ENCODE data around the gene KBTBD2.
A peak's percentile ranks its signal among the peaks of the same experiment; 100 is the strongest.

KBTBD2 gene

DNA sequence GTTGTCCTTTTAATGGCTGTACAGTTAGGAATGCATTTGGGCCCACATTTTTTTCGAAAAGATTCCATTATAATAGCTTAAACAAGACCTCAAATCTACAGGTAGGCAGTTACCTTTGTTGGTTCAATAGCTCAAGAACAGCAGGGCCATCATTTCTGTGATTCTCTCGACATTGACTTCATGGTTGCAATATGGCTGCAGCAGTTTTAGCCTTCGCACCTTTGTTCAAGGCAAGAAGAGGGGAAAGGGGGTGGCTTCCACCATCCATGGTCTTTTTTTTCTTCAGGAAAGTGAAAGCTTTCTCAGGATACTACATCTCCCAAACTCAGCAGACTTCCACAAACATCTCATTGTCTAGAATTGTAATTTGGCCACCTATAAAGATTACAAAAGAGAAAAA is 2.2 kb upstream of the KBTBD2 start:
- Histone ChIP-seq H2AFZ (ENCODE audit: insufficient read depth, low read length, poor library complexity) (no peak overlapping the region), H2BK120ac (ENCODE audit: insufficient read depth, low read length, poor library complexity) (no peak overlapping the region), H3K9ac (ENCODE audit: low read length) (no peak overlapping the region), H3K4ac (ENCODE audit: low read depth, low read length) (no peak overlapping the region), H3K79me2 (ENCODE audit: control insufficient read depth, insufficient read depth, low read length, poor library complexity) (peaks cover 12% of the 10 kb centered on the region), H3K36me3 (ENCODE audit: control insufficient read depth in 1 of 2, insufficient read depth in 2 of 2, low read length in 2 of 2) (no peaks in the 10 kb centered on the region), H3K4me3 (ENCODE audit: low read depth, low read length) (no peak overlapping the region), H3K9me3 (ENCODE audit: insufficient read depth, low read depth, low read length) (no peaks in the 10 kb centered on the region), H3K18ac (ENCODE audit: low read length) (no peak overlapping the region), H3K4me2 (ENCODE audit: low read length) (no peak overlapping the region), H2AK5ac (ENCODE audit: low read length) (no peak overlapping the region), H3K4me1 (ENCODE audit: control insufficient read depth in 1 of 2, insufficient read depth in 2 of 2, low read length in 2 of 2) (peaks cover 3% of the 10 kb centered on the region in 2 experiments), H3K27ac (ENCODE audit: low read depth, low read length) (no peak overlapping the region), H3K23ac (ENCODE audit: low read length) (no peak overlapping the region), H4K8ac (ENCODE audit: low read depth, low read length) (no peak overlapping the region), H4K12ac (ENCODE audit: low read depth, low read length) (no peak overlapping the region), H3K14ac (ENCODE audit: low read length) (no peak overlapping the region), H2BK5ac (ENCODE audit: low read depth, low read length, poor library complexity) (no peak overlapping the region), H2BK12ac (ENCODE audit: low read length) (no peak overlapping the region), H3K79me1 (ENCODE audit: low read length) (peaks cover 15% of the 10 kb centered on the region), H4K91ac (ENCODE audit: low read depth, low read length) (no peak overlapping the region), H3K27me3 (ENCODE audit: insufficient read depth, low read length) (no peaks in the 10 kb centered on the region)
- DNase-seq: no peak
- no CpG with 5 or more reads among the region's 3 CpGs for WGBS (ENCODE audit: extremely low coverage, insufficient coverage, insufficient read length)

DNA sequence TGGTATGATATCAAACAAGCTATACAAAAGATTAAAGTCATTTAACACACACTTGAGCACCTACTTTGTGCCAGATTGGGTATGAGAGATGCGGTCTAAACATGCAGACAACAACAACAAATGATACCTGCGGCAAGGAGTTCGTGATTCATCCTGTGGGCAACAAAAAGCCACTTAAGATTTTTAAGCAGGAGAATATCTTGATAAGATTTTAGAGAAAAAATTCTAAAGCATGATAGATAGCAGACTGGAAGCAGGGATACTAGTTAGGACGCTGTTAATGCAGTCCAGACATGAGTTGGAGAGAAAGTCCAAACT is 1.6 kb upstream of the KBTBD2 start:
- H3K9me3 ChIP-seq (ENCODE audit: insufficient read depth, low read depth, low read length): no peaks in the 10 kb centered on the region
- H3K79me1 ChIP-seq (ENCODE audit: low read length): peaks cover 15% of the 10 kb centered on the region
- no peak overlapping the region for H4K8ac ChIP-seq (ENCODE audit: low read depth, low read length)
- H3K4me2 ChIP-seq (ENCODE audit: low read length): no peak overlapping the region
- DNase-seq: peak; percentile 19 to 54
- H3K23ac ChIP-seq (ENCODE audit: low read length): no peak overlapping the region
- H2BK5ac ChIP-seq (ENCODE audit: low read depth, low read length, poor library complexity): no peak overlapping the region
- H3K27me3 ChIP-seq (ENCODE audit: insufficient read depth, low read length): no peaks in the 10 kb centered on the region
- no peak overlapping the region for H3K27ac ChIP-seq (ENCODE audit: low read depth, low read length)
- no peak overlapping the region for H3K4ac ChIP-seq (ENCODE audit: low read depth, low read length)
- no peak overlapping the region for H3K9ac ChIP-seq (ENCODE audit: low read length)
- no peak overlapping the region for H4K12ac ChIP-seq (ENCODE audit: low read depth, low read length)
- H3K4me1 ChIP-seq (ENCODE audit: control insufficient read depth in 1 of 2, insufficient read depth in 2 of 2, low read length in 2 of 2): peaks cover 3% of the 10 kb centered on the region in 2 experiments
- no peak overlapping the region for H3K14ac ChIP-seq (ENCODE audit: low read length)
- no peak overlapping the region for H3K4me3 ChIP-seq (ENCODE audit: low read depth, low read length)
- H2AFZ ChIP-seq (ENCODE audit: insufficient read depth, low read length, poor library complexity): no peak overlapping the region
- H3K36me3 ChIP-seq (ENCODE audit: control insufficient read depth in 1 of 2, insufficient read depth in 2 of 2, low read length in 2 of 2): no peaks in the 10 kb centered on the region
- WGBS (ENCODE audit: extremely low coverage, insufficient coverage, insufficient read length): no CpG with 5 or more reads among the region's 4 CpGs
- H4K91ac ChIP-seq (ENCODE audit: low read depth, low read length): no peak overlapping the region
- no peak overlapping the region for H2BK12ac ChIP-seq (ENCODE audit: low read length)
- peaks cover 12% of the 10 kb centered on the region for H3K79me2 ChIP-seq (ENCODE audit: control insufficient read depth, insufficient read depth, low read length, poor library complexity)
- no peak overlapping the region for H2AK5ac ChIP-seq (ENCODE audit: low read length)
- H2BK120ac ChIP-seq (ENCODE audit: insufficient read depth, low read length, poor library complexity): no peak overlapping the region
- H3K18ac ChIP-seq (ENCODE audit: low read length): no peak overlapping the region

DNA sequence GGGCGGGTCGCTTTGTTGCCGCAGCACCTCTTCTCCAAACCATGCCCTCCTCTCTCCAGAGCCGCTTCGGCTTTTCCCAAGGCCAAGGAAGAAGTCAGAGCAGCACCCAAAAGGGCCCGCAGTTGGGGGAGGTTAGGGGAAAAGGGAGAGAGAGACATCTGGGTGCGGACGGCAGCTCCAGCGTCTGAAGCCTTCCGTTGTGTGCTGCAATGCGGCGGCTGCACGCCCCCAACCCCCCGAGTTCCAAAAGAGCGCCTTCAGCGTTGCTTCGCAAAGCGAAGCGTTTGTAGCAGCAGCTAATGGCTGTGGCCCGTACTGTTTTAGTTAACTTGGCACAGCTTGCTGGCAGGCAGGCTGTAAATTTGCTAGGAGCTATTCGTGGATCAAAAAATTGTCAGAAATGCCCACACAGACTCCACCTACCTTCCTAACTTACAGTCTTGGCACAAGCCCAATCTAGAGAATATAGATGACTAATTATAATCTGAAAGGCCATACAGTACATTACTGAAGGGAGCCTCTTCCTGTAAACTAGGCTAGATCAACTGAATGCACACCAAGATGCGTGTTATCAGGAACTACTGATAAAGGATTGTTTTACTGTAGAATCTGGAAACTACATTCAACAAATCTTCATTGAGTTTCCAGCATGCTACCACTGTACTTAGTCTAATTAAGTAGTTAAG is 1.1 kb upstream of the KBTBD2 start:
- peak overlapping the region; percentile 13 for H2BK120ac ChIP-seq (ENCODE audit: insufficient read depth, low read length, poor library complexity)
- no peak overlapping the region for H3K23ac ChIP-seq (ENCODE audit: low read length)
- peaks cover 3% of the 10 kb centered on the region in 2 experiments for H3K4me1 ChIP-seq (ENCODE audit: control insufficient read depth in 1 of 2, insufficient read depth in 2 of 2, low read length in 2 of 2)
- H3K14ac ChIP-seq (ENCODE audit: low read length): peak overlapping the region; percentile 69
- H4K8ac ChIP-seq (ENCODE audit: low read depth, low read length): peak overlapping the region; percentile 80
- no peaks in the 10 kb centered on the region for H3K36me3 ChIP-seq (ENCODE audit: control insufficient read depth in 1 of 2, insufficient read depth in 2 of 2, low read length in 2 of 2)
- no CpG with 5 or more reads among the region's 22 CpGs for WGBS (ENCODE audit: extremely low coverage, insufficient coverage, insufficient read length)
- H3K79me2 ChIP-seq (ENCODE audit: control insufficient read depth, insufficient read depth, low read length, poor library complexity): peaks cover 12% of the 10 kb centered on the region
- H2AK5ac ChIP-seq (ENCODE audit: low read length): no peak overlapping the region
- peak overlapping the region; percentile 87 for H3K4me2 ChIP-seq (ENCODE audit: low read length)
- no peaks in the 10 kb centered on the region for H3K27me3 ChIP-seq (ENCODE audit: insufficient read depth, low read length)
- H4K12ac ChIP-seq (ENCODE audit: low read depth, low read length): peak overlapping the region; percentile 37
- peak overlapping the region; percentile 4 for H3K18ac ChIP-seq (ENCODE audit: low read length)
- H2BK12ac ChIP-seq (ENCODE audit: low read length): no peak overlapping the region
- peak; percentile 18 to 55 for DNase-seq
- H3K4ac ChIP-seq (ENCODE audit: low read depth, low read length): peak overlapping the region; percentile 13
- no peaks in the 10 kb centered on the region for H3K9me3 ChIP-seq (ENCODE audit: insufficient read depth, low read depth, low read length)
- peak overlapping the region; percentile 24 for H2BK5ac ChIP-seq (ENCODE audit: low read depth, low read length, poor library complexity)
- H3K4me3 ChIP-seq (ENCODE audit: low read depth, low read length): peak overlapping the region; percentile 58
- H2AFZ ChIP-seq (ENCODE audit: insufficient read depth, low read length, poor library complexity): peak overlapping the region; percentile 12
- H4K91ac ChIP-seq (ENCODE audit: low read depth, low read length): peak overlapping the region; percentile 53
- H3K27ac ChIP-seq (ENCODE audit: low read depth, low read length): peak overlapping the region; percentile 100
- H3K79me1 ChIP-seq (ENCODE audit: low read length): peaks cover 15% of the 10 kb centered on the region
- peak overlapping the region; percentile 84 for H3K9ac ChIP-seq (ENCODE audit: low read length)

DNA sequence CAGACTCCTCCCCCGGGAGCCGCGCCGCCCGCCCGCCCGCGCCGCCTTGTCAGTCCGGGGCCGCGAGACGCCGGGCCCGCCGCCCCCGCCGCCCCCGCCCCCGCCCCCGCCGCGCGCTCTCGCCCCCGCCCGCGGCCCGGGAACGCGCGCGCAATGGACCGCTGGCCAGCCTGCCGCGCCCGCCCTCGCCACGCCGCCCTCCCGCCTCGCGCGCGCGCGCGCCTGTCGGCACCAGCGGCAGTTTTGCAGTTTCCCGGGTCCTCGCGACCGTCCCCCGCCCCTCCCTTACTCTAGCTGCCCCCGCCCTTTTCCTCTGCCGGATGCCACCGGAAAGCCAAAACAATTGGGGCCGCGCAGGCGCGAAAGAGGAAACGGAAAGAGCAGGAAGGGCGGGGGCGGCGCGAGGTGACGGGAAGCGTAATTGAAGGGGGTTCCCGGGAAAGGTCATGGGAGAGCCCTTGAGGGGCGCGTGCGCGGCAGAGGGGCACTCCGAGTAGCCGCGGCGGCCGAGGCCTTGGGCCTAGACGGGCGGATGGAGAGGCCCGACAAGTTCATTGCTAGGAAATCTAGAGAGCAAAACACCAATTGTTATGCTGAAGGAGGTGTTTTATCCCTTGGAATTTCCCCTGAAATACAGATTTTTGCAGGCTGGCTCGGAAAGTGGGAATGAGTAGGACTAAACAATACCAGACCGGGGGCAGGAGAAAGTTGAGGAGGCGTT is 400 bp upstream of the KBTBD2 start:
- H3K36me3 ChIP-seq (ENCODE audit: control insufficient read depth in 1 of 2, insufficient read depth in 2 of 2, low read length in 2 of 2): no peaks in the 10 kb centered on the region

More for the DNA sequence above, 400 bp upstream of the KBTBD2 start:
- peak overlapping the region; percentile 84 for H3K9ac ChIP-seq (ENCODE audit: low read length)
- no peak overlapping the region for H2BK12ac ChIP-seq (ENCODE audit: low read length)
- peak overlapping the region; percentile 99 for H3K4me3 ChIP-seq (ENCODE audit: low read depth, low read length)
- peak overlapping the region; percentile 89 for H2AFZ ChIP-seq (ENCODE audit: insufficient read depth, low read length, poor library complexity)
- H3K23ac ChIP-seq (ENCODE audit: low read length): no peak overlapping the region
- no peaks in the 10 kb centered on the region for H3K27me3 ChIP-seq (ENCODE audit: insufficient read depth, low read length)
- peak overlapping the region; percentile 100 for H3K4ac ChIP-seq (ENCODE audit: low read depth, low read length)
- peak overlapping the region; percentile 100 for H3K27ac ChIP-seq (ENCODE audit: low read depth, low read length)
- peaks cover 15% of the 10 kb centered on the region for H3K79me1 ChIP-seq (ENCODE audit: low read length)
- peak overlapping the region; percentile 100 for H3K18ac ChIP-seq (ENCODE audit: low read length)
- H3K4me2 ChIP-seq (ENCODE audit: low read length): peak overlapping the region; percentile 87
- peak overlapping the region; percentile 97 for H2AK5ac ChIP-seq (ENCODE audit: low read length)
- WGBS (ENCODE audit: extremely low coverage, insufficient coverage, insufficient read length): no CpG with 5 or more reads among the region's 85 CpGs
- H2BK120ac ChIP-seq (ENCODE audit: insufficient read depth, low read length, poor library complexity): peak overlapping the region; percentile 98
- H4K91ac ChIP-seq (ENCODE audit: low read depth, low read length): peak overlapping the region; percentile 100
- peak overlapping the region; percentile 99 for H3K14ac ChIP-seq (ENCODE audit: low read length)
- H4K8ac ChIP-seq (ENCODE audit: low read depth, low read length): peak overlapping the region; percentile 99
- H2BK5ac ChIP-seq (ENCODE audit: low read depth, low read length, poor library complexity): peak overlapping the region; percentile 99
- peaks cover 12% of the 10 kb centered on the region for H3K79me2 ChIP-seq (ENCODE audit: control insufficient read depth, insufficient read depth, low read length, poor library complexity)
- peak overlapping the region; percentile 100 for H4K12ac ChIP-seq (ENCODE audit: low read depth, low read length)
- peaks cover 3% of the 10 kb centered on the region in 2 experiments for H3K4me1 ChIP-seq (ENCODE audit: control insufficient read depth in 1 of 2, insufficient read depth in 2 of 2, low read length in 2 of 2)
- peak; percentile 94 to 96 for DNase-seq
- H3K9me3 ChIP-seq (ENCODE audit: insufficient read depth, low read depth, low read length): no peaks in the 10 kb centered on the region
